HFF-Myc (cell line): ENCODE results near the gene YARS1.

Source experiments
- DNase-seq: peaks from one replicate; pipeline ENCODE4 v3.0.0-alpha.2; 2011; ENCODE audit warnings: low read depth; ENCODE audit errors: extremely low read depth
- H3K4me3 ChIP-seq: replicated peaks from 2 replicates; pipeline ENCODE4 v1.5.1; 2011; ENCODE audit warnings: low read depth, mild to moderate bottlenecking, control low read depth, low read length
- CTCF ChIP-seq: IDR thresholded peaks from 2 replicates; pipeline ENCODE4 v1.5.1; 2012; ENCODE audit warnings: mild to moderate bottlenecking, low read depth, low read length, control low read depth; ENCODE audit errors: missing control alignments

Gene YARS1

GRCh38 chr1:32768110-32768850, 48.9 kb downstream of the YARS1 start:
- TF ChIP-seq CTCF, result no peak
- no peak overlapping the region for H3K4me3 ChIP-seq
- no peak for DNase-seq

- no peak overlapping the region for H3K4me3 ChIP-seq
- TF ChIP-seq CTCF, result no peak
- DNase-seq, result no peak
These were observed 49.5 kb downstream of the YARS1 start for GRCh38 chr1:32767641-32768040.

- DNase-seq, result no peak
- no peak for TF ChIP-seq CTCF
- no peak overlapping the region for H3K4me3 ChIP-seq
These were observed 50.0 kb downstream of the YARS1 start for GRCh38 chr1:32767156-32767555.

GRCh38 chr1:32766328-32766972, 50.7 kb downstream of the YARS1 start:
- DNase-seq, result no peak
- H3K4me3 ChIP-seq, result no peak overlapping the region
- no peak for TF ChIP-seq CTCF

GRCh38 chr1:32765570-32766327, 51.4 kb downstream of the YARS1 start:
- no peak overlapping the region for H3K4me3 ChIP-seq

More at GRCh38 chr1:32765570-32766327, 51.4 kb downstream of the YARS1 start:
- no peak for TF ChIP-seq CTCF
- DNase-seq, result no peak
